ENCODE measurements around the gene PPM1E. TPM values are rescaled to one million over a fixed set of nuclear protein-coding genes. Genes with fewer than 3 reads are reported as not detected.

PPM1E gene
- total and polyA plus RNA-seq, 4 donors: 0.08 to 1.3 (median 0.66) TPM

DNA sequence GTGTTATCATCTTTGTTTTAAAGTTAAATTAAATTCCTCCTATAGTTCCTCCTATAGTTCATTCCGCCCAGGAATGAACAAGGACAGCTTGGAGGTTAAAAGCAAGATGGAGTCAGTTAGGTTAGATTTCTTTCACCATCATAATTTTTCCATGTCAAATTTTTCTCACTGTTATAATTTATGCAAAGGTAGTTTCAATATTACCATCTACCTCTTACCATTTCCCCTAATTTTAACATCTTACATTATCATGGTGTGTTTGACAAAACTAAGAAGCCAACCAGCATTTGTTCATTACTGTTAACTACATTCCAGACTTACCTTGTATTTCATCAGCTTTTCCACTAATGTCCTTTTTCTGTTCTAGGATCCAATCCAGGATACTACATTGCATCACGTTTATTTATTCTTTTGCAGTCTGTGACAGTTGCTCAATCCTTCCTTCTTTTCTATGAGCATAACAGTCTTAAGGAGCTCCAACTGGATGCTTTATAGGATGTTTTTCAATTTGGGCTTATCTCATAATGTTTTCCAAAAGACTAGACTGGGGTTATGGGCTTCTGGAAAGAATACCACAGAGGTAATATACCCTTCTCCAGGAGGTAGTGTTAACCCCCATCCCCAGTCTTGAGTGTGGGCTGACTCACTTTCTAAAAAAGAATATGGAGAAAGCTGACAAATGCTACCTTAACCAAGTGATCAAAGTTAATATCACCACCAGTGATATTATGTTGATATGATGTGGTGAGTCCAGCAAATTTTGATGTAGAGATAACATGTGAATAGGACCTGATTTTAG lies 158.5 kb downstream of the PPM1E start:
- Histone ChIP-seq H3K36me3 (ENCODE audit: control insufficient read depth in 4 of 4, insufficient read depth in 4 of 4, low read length in 4 of 4) (no peaks in the 10 kb centered on the region), H3K4me1 (ENCODE audit: control insufficient read depth in 5 of 5, insufficient read depth in 5 of 5, low read length in 5 of 5) (no peaks in the 10 kb centered on the region), H3K4me3 (no peak overlapping the region), H3K27ac (ENCODE audit: low read depth in 1 of 2, low read length in 1 of 2) (no peak overlapping the region), H3K27me3 (ENCODE audit: control insufficient read depth in 3 of 3, insufficient read depth in 3 of 3, low read length in 2 of 3) (no peaks in the 10 kb centered on the region), H3K9ac (ENCODE audit: insufficient read depth in 1 of 2, low read length in 2 of 2) (no peak overlapping the region), H3K9me3 (ENCODE audit: control insufficient read depth in 4 of 4, insufficient read depth in 3 of 4, low read length in 3 of 4) (peaks cover 0 to 5% (median 2%) of the 10 kb centered on the region in 4 donors)
- 56 to 62% methylated on average over 2 of the region's 2 CpGs for WGBS, 2 donors
- DNase-seq (peak in 1 of 3 donors; percentile 1), ATAC-seq (ENCODE audit: insufficient read depth, low FRiP score) (no peak)
- TF ChIP-seq, protein P1, sequence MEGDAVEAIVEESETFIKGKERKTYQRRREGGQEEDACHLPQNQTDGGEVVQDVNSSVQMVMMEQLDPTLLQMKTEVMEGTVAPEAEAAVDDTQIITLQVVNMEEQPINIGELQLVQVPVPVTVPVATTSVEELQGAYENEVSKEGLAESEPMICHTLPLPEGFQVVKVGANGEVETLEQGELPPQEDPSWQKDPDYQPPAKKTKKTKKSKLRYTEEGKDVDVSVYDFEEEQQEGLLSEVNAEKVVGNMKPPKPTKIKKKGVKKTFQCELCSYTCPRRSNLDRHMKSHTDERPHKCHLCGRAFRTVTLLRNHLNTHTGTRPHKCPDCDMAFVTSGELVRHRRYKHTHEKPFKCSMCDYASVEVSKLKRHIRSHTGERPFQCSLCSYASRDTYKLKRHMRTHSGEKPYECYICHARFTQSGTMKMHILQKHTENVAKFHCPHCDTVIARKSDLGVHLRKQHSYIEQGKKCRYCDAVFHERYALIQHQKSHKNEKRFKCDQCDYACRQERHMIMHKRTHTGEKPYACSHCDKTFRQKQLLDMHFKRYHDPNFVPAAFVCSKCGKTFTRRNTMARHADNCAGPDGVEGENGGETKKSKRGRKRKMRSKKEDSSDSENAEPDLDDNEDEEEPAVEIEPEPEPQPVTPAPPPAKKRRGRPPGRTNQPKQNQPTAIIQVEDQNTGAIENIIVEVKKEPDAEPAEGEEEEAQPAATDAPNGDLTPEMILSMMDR (IDR thresholded peaks at IDR 0.05; ENCODE audit: control extremely low read depth, extremely low read depth): no peak

DNA sequence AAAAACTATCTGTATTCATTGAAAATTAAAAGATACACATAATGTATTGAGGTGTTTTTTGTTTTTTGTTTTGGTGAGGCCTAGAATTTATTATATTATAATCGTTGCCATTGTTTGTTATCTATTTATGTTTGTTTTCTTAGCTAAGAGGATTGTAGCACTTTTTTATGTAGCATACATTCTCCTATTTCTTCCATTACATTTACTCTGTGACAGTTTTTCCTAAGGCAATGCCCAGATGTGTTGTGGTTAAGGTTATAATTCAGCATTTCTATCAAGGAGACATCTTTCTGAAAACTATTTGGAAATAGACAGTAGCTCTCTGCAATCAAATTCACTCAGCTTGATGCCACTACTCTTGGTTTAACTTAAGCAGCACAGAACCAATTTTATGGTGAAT lies 161.6 kb downstream of the PPM1E start:
- Histone ChIP-seq H3K4me1 (ENCODE audit: control insufficient read depth in 5 of 5, insufficient read depth in 5 of 5, low read length in 5 of 5) (no peaks in the 10 kb centered on the region), H3K36me3 (ENCODE audit: control insufficient read depth in 4 of 4, insufficient read depth in 4 of 4, low read length in 4 of 4) (no peaks in the 10 kb centered on the region), H3K4me3 (no peak overlapping the region), H3K9me3 (ENCODE audit: control insufficient read depth in 4 of 4, insufficient read depth in 3 of 4, low read length in 3 of 4) (no peaks in the 10 kb centered on the region), H3K27ac (ENCODE audit: low read depth in 1 of 2, low read length in 1 of 2) (no peak overlapping the region), H3K27me3 (ENCODE audit: control insufficient read depth in 3 of 3, insufficient read depth in 3 of 3, low read length in 2 of 3) (no peaks in the 10 kb centered on the region), H3K9ac (ENCODE audit: insufficient read depth in 1 of 2, low read length in 2 of 2) (no peak overlapping the region)
- DNase-seq: no peak
- TF ChIP-seq, protein P1 (IDR thresholded peaks at IDR 0.05; ENCODE audit: control extremely low read depth, extremely low read depth): no peak
- WGBS, 2 donors: 90 to 92% methylated on average over 1 of the region's 1 CpG
- ATAC-seq (ENCODE audit: insufficient read depth, low FRiP score): no peak

DNA sequence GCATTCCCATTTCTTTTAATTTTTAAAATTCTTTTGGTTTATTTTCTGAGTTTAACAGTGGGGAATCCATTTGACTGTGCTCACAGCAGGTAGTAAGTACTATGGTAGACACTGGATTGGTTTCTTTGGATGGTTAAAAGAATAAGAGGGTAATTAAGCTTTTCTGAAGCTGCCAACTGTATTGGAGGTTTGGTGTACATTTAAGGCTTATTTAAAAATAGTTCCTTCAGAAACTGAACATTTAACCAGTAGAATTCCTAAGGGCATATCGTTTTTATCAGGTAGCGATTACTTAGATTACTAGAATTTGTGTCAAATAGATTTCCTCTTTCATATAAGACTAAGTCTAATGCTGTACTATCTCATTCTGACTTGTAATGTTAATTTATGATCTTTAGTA lies 162.4 kb downstream of the PPM1E start:
- no peak overlapping the region for H3K9ac ChIP-seq (ENCODE audit: insufficient read depth in 1 of 2, low read length in 2 of 2)
- WGBS, 2 donors: 79 to 88% methylated on average over 2 of the region's 2 CpGs
- H3K9me3 ChIP-seq (ENCODE audit: control insufficient read depth in 4 of 4, insufficient read depth in 3 of 4, low read length in 3 of 4): no peaks in the 10 kb centered on the region
- TF ChIP-seq, protein P1 (IDR thresholded peaks at IDR 0.05; ENCODE audit: control extremely low read depth, extremely low read depth): no peak
- no peaks in the 10 kb centered on the region for H3K4me1 ChIP-seq (ENCODE audit: control insufficient read depth in 5 of 5, insufficient read depth in 5 of 5, low read length in 5 of 5)
- DNase-seq (no peak), ATAC-seq (ENCODE audit: insufficient read depth, low FRiP score) (no peak)
- no peaks in the 10 kb centered on the region for H3K36me3 ChIP-seq (ENCODE audit: control insufficient read depth in 4 of 4, insufficient read depth in 4 of 4, low read length in 4 of 4)
- H3K27ac ChIP-seq (ENCODE audit: low read depth in 1 of 2, low read length in 1 of 2): no peak overlapping the region
- H3K4me3 ChIP-seq: no peak overlapping the region
- no peaks in the 10 kb centered on the region for H3K27me3 ChIP-seq (ENCODE audit: control insufficient read depth in 3 of 3, insufficient read depth in 3 of 3, low read length in 2 of 3)

DNA sequence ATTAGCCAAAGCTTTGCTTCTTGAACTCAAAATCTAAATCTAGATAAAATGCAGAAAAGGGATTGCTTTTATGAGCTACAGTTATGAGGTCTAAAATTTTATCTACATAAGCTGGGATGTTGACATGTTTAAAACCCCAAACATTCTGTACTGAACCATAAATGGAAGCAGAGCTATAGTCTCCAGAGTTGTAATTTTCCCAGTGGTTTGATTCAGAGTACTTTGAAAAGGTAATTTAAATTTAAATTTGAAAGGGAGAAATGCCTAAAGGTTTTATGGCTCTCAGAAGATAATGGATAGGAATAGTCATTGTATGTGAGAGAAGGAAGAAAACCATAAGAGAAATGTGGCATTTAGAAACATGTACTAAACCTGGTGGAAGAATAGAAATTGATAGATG lies 163.2 kb downstream of the PPM1E start:
- no peak overlapping the region for H3K4me3 ChIP-seq
- ATAC-seq (ENCODE audit: insufficient read depth, low FRiP score) (no peak), DNase-seq (no peak)
- H3K4me1 ChIP-seq (ENCODE audit: control insufficient read depth in 5 of 5, insufficient read depth in 5 of 5, low read length in 5 of 5): no peaks in the 10 kb centered on the region
- H3K9me3 ChIP-seq (ENCODE audit: control insufficient read depth in 4 of 4, insufficient read depth in 3 of 4, low read length in 3 of 4): no peaks in the 10 kb centered on the region
- H3K27me3 ChIP-seq (ENCODE audit: control insufficient read depth in 3 of 3, insufficient read depth in 3 of 3, low read length in 2 of 3): no peaks in the 10 kb centered on the region
- H3K27ac ChIP-seq (ENCODE audit: low read depth in 1 of 2, low read length in 1 of 2): no peak overlapping the region
- no peak overlapping the region for H3K9ac ChIP-seq (ENCODE audit: insufficient read depth in 1 of 2, low read length in 2 of 2)
- H3K36me3 ChIP-seq (ENCODE audit: control insufficient read depth in 4 of 4, insufficient read depth in 4 of 4, low read length in 4 of 4): no peaks in the 10 kb centered on the region
- TF ChIP-seq, protein P1 (IDR thresholded peaks at IDR 0.05; ENCODE audit: control extremely low read depth, extremely low read depth): no peak

Data from lung (tissue), 12 donors.